ENCODE data around the gene PDK2.

PDK2 gene

DNA sequence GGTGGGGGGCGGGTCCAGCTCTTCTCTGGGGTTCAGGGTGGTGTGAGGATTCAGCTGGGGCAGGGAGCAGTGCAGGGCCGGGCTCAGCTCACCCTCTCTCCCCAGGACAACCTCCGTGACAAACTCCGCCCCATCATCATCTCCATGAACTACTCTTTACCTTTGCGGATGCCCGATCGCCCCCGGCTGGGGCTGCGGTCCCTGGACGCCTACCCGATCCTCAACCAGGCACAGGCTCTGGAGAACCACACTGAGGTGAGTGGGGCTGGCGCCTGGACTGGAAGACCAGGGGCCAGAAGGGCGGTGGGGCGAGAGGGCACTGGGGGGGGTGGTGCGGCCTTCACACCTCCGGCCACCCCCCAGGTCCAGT, 18.9 kb upstream of the PDK2 start:
- Histone ChIP-seq H3K9me3 (ENCODE audit: low read length) (no peaks in the 10 kb centered on the region), H3K27me3 (ENCODE audit: insufficient read depth, low read length) (no peaks in the 10 kb centered on the region), H3K4me1 (ENCODE audit: insufficient read depth, low read length) (no peaks in the 10 kb centered on the region), H3K36me3 (ENCODE audit: insufficient read depth, low read length) (no peaks in the 10 kb centered on the region), H2AFZ (ENCODE audit: low read depth, low read length) (no peak overlapping the region), H3K4me3 (ENCODE audit: low read length) (no peak overlapping the region)

- H2AFZ ChIP-seq (ENCODE audit: low read depth, low read length) = no peak overlapping the region
- H3K9me3 ChIP-seq (ENCODE audit: low read length) = no peaks in the 10 kb centered on the region
- H3K4me1 ChIP-seq (ENCODE audit: insufficient read depth, low read length) = no peaks in the 10 kb centered on the region
- no peaks in the 10 kb centered on the region for H3K27me3 ChIP-seq (ENCODE audit: insufficient read depth, low read length)
- H3K36me3 ChIP-seq (ENCODE audit: insufficient read depth, low read length) = no peaks in the 10 kb centered on the region
- no peak overlapping the region for H3K4me3 ChIP-seq (ENCODE audit: low read length)
These were observed 18.4 kb upstream of the PDK2 start for GRCh38 chr17:50076591-50077235.

- H3K36me3 ChIP-seq (ENCODE audit: insufficient read depth, low read length) = no peaks in the 10 kb centered on the region
- H3K4me3 ChIP-seq (ENCODE audit: low read length) = no peak overlapping the region
- H2AFZ ChIP-seq (ENCODE audit: low read depth, low read length) = no peak overlapping the region
- no peaks in the 10 kb centered on the region for H3K9me3 ChIP-seq (ENCODE audit: low read length)
- no peaks in the 10 kb centered on the region for H3K27me3 ChIP-seq (ENCODE audit: insufficient read depth, low read length)
- no peaks in the 10 kb centered on the region for H3K4me1 ChIP-seq (ENCODE audit: insufficient read depth, low read length)
These were observed 16.7 kb upstream of the PDK2 start for GRCh38 chr17:50078430-50078829.

DNA sequence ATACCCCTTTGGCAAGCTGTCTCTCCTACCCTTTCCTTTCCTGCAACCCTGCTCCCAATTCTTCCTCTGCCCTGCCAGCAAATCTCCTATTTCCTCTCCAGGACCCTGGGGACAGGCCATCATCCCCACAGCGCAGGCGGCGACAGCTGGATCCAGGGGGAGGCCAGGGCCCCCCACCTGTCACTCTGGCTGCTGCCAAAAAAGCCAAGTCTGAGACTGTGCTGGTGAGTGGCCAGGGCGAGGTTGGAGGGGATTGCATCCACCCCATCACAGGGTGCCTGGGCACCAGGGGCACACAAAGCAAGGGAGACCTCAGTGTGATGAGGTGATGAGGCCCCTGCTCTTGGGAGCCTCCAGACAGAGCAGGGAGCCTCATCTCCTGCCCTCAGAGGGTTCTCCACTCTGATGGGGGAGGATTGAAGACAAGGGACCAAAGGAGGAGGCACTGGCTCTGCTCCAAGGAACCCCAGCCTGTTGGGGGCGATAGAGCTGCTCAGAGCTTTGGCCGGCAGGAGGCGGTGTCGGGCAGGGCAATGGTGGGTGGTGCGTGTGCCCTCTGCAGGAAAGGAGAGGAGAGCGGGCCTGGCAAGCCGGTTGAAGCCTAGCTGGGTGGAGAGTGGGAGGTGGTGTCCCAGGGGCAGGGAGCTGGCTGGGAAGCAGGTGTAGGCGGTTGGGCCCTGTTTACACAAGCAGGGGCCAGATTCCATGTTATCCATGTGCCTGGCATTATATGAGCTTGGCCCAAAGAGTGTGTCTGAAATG, 15.6 kb upstream of the PDK2 start:
- Histone ChIP-seq H3K4me3 (ENCODE audit: low read length) (no peak overlapping the region), H3K9me3 (ENCODE audit: low read length) (no peaks in the 10 kb centered on the region), H3K4me1 (ENCODE audit: insufficient read depth, low read length) (no peaks in the 10 kb centered on the region), H3K27me3 (ENCODE audit: insufficient read depth, low read length) (no peaks in the 10 kb centered on the region), H2AFZ (ENCODE audit: low read depth, low read length) (no peak overlapping the region), H3K36me3 (ENCODE audit: insufficient read depth, low read length) (no peaks in the 10 kb centered on the region)

GRCh38 chr17:50080096-50080480, 15.1 kb upstream of the PDK2 start:
- no peaks in the 10 kb centered on the region for H3K9me3 ChIP-seq (ENCODE audit: low read length)
- no peaks in the 10 kb centered on the region for H3K36me3 ChIP-seq (ENCODE audit: insufficient read depth, low read length)
- no peak overlapping the region for H3K4me3 ChIP-seq (ENCODE audit: low read length)
- no peak overlapping the region for H2AFZ ChIP-seq (ENCODE audit: low read depth, low read length)
- no peaks in the 10 kb centered on the region for H3K4me1 ChIP-seq (ENCODE audit: insufficient read depth, low read length)
- no peaks in the 10 kb centered on the region for H3K27me3 ChIP-seq (ENCODE audit: insufficient read depth, low read length)

- Histone ChIP-seq H3K4me1 (ENCODE audit: insufficient read depth, low read length) (no peaks in the 10 kb centered on the region), H3K4me3 (ENCODE audit: low read length) (no peak overlapping the region), H3K36me3 (ENCODE audit: insufficient read depth, low read length) (no peaks in the 10 kb centered on the region), H3K9me3 (ENCODE audit: low read length) (no peaks in the 10 kb centered on the region), H3K27me3 (ENCODE audit: insufficient read depth, low read length) (no peaks in the 10 kb centered on the region), H2AFZ (ENCODE audit: low read depth, low read length) (no peak overlapping the region)
These were observed 14.3 kb upstream of the PDK2 start for GRCh38 chr17:50080827-50081226.

GRCh38 chr17:50081757-50082156, 13.4 kb upstream of the PDK2 start:
- H3K4me3 ChIP-seq (ENCODE audit: low read length) = no peak overlapping the region
- H3K27me3 ChIP-seq (ENCODE audit: insufficient read depth, low read length) = no peaks in the 10 kb centered on the region
- no peaks in the 10 kb centered on the region for H3K4me1 ChIP-seq (ENCODE audit: insufficient read depth, low read length)
- no peak overlapping the region for H2AFZ ChIP-seq (ENCODE audit: low read depth, low read length)
- H3K9me3 ChIP-seq (ENCODE audit: low read length) = no peaks in the 10 kb centered on the region
- H3K36me3 ChIP-seq (ENCODE audit: insufficient read depth, low read length) = no peaks in the 10 kb centered on the region

DNA sequence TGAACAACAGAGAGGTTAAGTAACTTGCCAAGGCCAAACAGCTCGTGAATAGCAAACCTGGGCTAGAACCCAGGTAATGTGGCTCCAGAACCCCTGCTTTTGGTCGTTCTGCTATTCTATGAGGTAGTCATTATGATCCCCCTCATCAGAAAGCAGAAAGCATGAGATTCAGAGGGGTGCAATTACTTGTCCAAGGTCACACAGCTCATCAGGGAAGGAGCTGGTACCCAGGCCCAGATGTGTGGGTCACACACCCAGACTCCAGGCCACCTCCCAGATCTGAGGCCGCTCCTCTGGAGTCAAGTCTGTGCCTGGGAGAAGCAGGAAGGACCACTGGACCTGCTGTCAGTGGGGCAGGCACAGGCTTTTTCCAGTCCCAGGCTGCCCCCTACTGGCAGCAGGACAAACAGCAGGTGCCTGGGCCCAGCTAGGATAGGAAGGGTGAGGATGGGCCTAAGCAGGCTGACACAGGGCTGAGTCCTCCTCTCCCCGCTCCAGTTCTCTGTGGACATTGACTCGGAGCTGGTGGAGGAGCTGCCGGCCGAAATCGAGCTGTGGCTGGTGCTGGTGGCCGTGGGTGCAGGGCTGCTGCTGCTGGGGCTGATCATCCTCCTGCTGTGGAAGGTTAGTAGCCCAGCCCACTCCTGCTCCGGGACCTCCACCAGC, 7.8 kb upstream of the PDK2 start:
- no peaks in the 10 kb centered on the region for H3K9me3 ChIP-seq (ENCODE audit: low read length)
- no peak overlapping the region for H2AFZ ChIP-seq (ENCODE audit: low read depth, low read length)
- H3K4me1 ChIP-seq (ENCODE audit: insufficient read depth, low read length) = no peaks in the 10 kb centered on the region
- H3K27me3 ChIP-seq (ENCODE audit: insufficient read depth, low read length) = peaks cover 9% of the 10 kb centered on the region
- H3K36me3 ChIP-seq (ENCODE audit: insufficient read depth, low read length) = no peaks in the 10 kb centered on the region
- H3K4me3 ChIP-seq (ENCODE audit: low read length) = no peak overlapping the region

DNA sequence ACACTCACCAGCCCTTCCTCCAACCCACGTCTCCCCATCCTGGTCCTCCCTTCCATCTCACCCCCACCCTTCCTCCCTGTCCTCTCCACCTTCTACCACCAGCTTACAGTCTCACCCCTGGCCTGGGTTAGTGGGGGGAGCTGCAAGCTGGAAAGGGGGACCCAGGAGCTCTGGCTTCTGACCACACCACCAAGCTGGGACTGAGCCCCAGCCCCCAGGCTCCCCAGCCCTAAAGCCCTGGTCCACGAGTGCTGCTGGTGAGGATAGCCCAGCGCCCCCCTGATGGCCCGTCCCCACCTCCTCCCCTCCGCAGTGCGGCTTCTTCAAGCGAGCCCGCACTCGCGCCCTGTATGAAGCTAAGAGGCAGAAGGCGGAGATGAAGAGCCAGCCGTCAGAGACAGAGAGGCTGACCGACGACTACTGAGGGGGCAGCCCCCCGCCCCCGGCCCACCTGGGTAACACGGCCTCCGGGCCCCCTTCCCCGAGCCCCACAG, 7.2 kb upstream of the PDK2 start:
- no peaks in the 10 kb centered on the region for H3K36me3 ChIP-seq (ENCODE audit: insufficient read depth, low read length)
- no peak overlapping the region for H2AFZ ChIP-seq (ENCODE audit: low read depth, low read length)
- H3K27me3 ChIP-seq (ENCODE audit: insufficient read depth, low read length) = peaks cover 9% of the 10 kb centered on the region
- H3K4me3 ChIP-seq (ENCODE audit: low read length) = no peak overlapping the region
- H3K9me3 ChIP-seq (ENCODE audit: low read length) = no peaks in the 10 kb centered on the region
- no peaks in the 10 kb centered on the region for H3K4me1 ChIP-seq (ENCODE audit: insufficient read depth, low read length)

DNA sequence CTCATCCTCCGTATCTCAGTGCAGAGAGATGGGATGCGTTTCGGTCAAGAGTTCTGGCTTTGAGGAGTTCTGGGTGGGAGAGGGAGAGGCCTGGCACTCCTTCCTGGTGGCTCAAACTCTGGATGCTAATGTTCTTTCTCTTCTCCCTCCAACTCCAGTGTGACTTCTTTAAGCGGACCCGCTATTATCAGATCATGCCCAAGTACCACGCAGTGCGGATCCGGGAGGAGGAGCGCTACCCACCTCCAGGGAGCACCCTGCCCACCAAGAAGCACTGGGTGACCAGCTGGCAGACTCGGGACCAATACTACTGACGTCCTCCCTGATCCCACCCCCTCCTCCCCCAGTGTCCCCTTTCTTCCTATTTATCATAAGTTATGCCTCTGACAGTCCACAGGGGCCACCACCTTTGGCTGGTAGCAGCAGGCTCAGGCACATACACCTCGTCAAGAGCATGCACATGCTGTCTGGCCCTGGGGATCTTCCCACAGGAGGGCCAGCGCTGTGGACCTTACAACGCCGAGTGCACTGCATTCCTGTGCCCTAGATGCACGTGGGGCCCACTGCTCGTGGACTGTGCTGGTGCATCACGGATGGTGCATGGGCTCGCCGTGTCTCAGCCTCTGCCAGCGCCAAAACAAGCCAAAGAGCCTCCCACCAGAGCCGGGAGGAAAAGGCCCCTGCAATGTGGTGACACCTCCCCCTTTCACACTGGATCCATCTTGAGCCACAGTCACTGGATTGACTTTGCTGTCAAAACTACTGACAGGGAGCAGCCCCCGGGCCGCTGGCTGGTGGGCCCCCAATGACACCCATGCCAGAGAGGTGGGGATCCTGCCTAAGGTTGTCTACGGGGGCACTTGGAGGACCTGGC, 6.0 kb upstream of the PDK2 start:
- Histone ChIP-seq H3K27me3 (ENCODE audit: insufficient read depth, low read length) (peaks cover 9% of the 10 kb centered on the region), H2AFZ (ENCODE audit: low read depth, low read length) (no peak overlapping the region), H3K36me3 (ENCODE audit: insufficient read depth, low read length) (no peaks in the 10 kb centered on the region), H3K9me3 (ENCODE audit: low read length) (no peaks in the 10 kb centered on the region), H3K4me1 (ENCODE audit: insufficient read depth, low read length) (peaks cover 4% of the 10 kb centered on the region), H3K4me3 (ENCODE audit: low read length) (no peak overlapping the region)

- Histone ChIP-seq H3K9me3 (ENCODE audit: low read length) (no peaks in the 10 kb centered on the region), H2AFZ (ENCODE audit: low read depth, low read length) (no peak overlapping the region), H3K27me3 (ENCODE audit: insufficient read depth, low read length) (peaks cover 9% of the 10 kb centered on the region), H3K36me3 (ENCODE audit: insufficient read depth, low read length) (no peaks in the 10 kb centered on the region), H3K4me1 (ENCODE audit: insufficient read depth, low read length) (peaks cover 4% of the 10 kb centered on the region), H3K4me3 (ENCODE audit: low read length) (no peak overlapping the region)
These were observed 5.1 kb upstream of the PDK2 start for GRCh38 chr17:50090071-50090470.

GRCh38 chr17:50090971-50091917, 3.9 kb upstream of the PDK2 start:
- no peaks in the 10 kb centered on the region for H3K36me3 ChIP-seq (ENCODE audit: insufficient read depth, low read length)
- H3K27me3 ChIP-seq (ENCODE audit: insufficient read depth, low read length) = peaks cover 9% of the 10 kb centered on the region
- no peak overlapping the region for H3K4me3 ChIP-seq (ENCODE audit: low read length)
- H3K4me1 ChIP-seq (ENCODE audit: insufficient read depth, low read length) = peaks cover 12% of the 10 kb centered on the region
- H3K9me3 ChIP-seq (ENCODE audit: low read length) = no peaks in the 10 kb centered on the region
- H2AFZ ChIP-seq (ENCODE audit: low read depth, low read length) = no peak overlapping the region
